Skeletal muscle tissue (tissue), 4 donors: ENCODE measurements around the gene SULT1A2. TPM values are rescaled to one million over a fixed set of nuclear protein-coding genes. Genes with fewer than 3 reads are reported as not detected.
"Not testable (repeated sequence)": the region's sequence is repeated elsewhere in the genome, so short reads cannot be mapped to it uniquely, and the experiment has no call there.

ENCODE experiments used
- H3K27ac ChIP-seq: one replicate; pipeline ENCODE4 v1.7.0; 2013; ENCODE audit warnings: mild to moderate bottlenecking, low read depth, low read length, inconsistent platforms
- H3K27me3 ChIP-seq, 3 donors: one replicate each; pipeline ENCODE4 v1.7.0; 2013; ENCODE audit warnings: low read length in 3 of 3; ENCODE audit not compliant: control insufficient read depth in 3 of 3, insufficient read depth in 3 of 3
- H3K36me3 ChIP-seq, 3 donors: one replicate each; pipeline ENCODE4 v1.7.0; 2013; ENCODE audit warnings: low read length in 3 of 3; ENCODE audit not compliant: control insufficient read depth in 3 of 3, insufficient read depth in 3 of 3
- H3K4me1 ChIP-seq, 3 donors: one replicate each; pipeline ENCODE4 v1.7.0; 2013; ENCODE audit warnings: low read length in 3 of 3, mild to moderate bottlenecking in 3 of 3; ENCODE audit not compliant: control insufficient read depth in 3 of 3, insufficient read depth in 3 of 3
- H3K4me3 ChIP-seq, 3 donors: one replicate each; pipeline ENCODE4 v1.7.0; 2013; ENCODE audit warnings: low read length in 3 of 3
- H3K9ac ChIP-seq, 3 donors: one replicate each; pipeline ENCODE4 v1.7.0; 2013; ENCODE audit warnings: low read length in 3 of 3, mild to moderate bottlenecking in 3 of 3, moderate library complexity in 2 of 3, low read depth in 1 of 3
- H3K9me3 ChIP-seq, 3 donors: one replicate each; pipeline ENCODE4 v1.7.0; 2013; ENCODE audit warnings: low read length in 3 of 3; ENCODE audit not compliant: control insufficient read depth in 3 of 3
- total RNA-seq: library from RNA; depleted of rRNA; stranded (reverse); fragments of >200 nt; gene quantifications from one replicate; pipeline ENCODE4 v1.2.3, GENCODE V29; 2014
- donor health status: Osteomylitis.

The SULT1A2 gene
- total RNA-seq, result 0.52 TPM

- Histone ChIP-seq H3K9ac (peak within 1 kb of the TSS in 1 of 3 donors; percentile 45), H3K4me3 (peak within 1 kb of the TSS in 1 of 3 donors; percentile 35), H3K4me1 (peaks cover 0 to 12% (median 11%) of the 10 kb centered on the region in 3 donors), H3K27me3 (peaks cover 0 to 4% (median 0%) of the 10 kb centered on the region in 3 donors), H3K27ac (no peak within 1 kb of the TSS), H3K9me3 (no peaks in the 10 kb centered on the region), H3K36me3 (peaks cover 0 to 4% (median 0%) of the 10 kb centered on the region in 3 donors)
Observed at GRCh38 chr16:28596840-28597691, at the start of gene SULT1A2. SULT1A2 (minus strand) TSS chr16:28597050; CDS start chr16:28595930, 1,120 bp downstream.

- H3K4me3 ChIP-seq, H3K9ac ChIP-seq, H3K27ac ChIP-seq, H3K36me3 ChIP-seq, H3K27me3 ChIP-seq, H3K9me3 ChIP-seq, H3K4me1 ChIP-seq: not testable (repeated sequence)
Observed at GRCh38 chr16:28639959-28640358, 43.1 kb upstream of the SULT1A2 start.

GRCh38 chr16:28638359-28638758 is 41.5 kb upstream of the SULT1A2 start:
- H3K9me3 ChIP-seq, H3K9ac ChIP-seq, H3K4me3 ChIP-seq, H3K27me3 ChIP-seq, H3K36me3 ChIP-seq, H3K27ac ChIP-seq, H3K4me1 ChIP-seq: not testable (repeated sequence)

GRCh38 chr16:28637765-28638164 is 40.9 kb upstream of the SULT1A2 start, which contains the start of gene NPIPB8:
NPIPB8 (plus strand) TSS chr16:28638065; CDS start chr16:28638361, 296 bp downstream.
- H3K4me3 ChIP-seq, H3K36me3 ChIP-seq, H3K27me3 ChIP-seq, H3K9me3 ChIP-seq, H3K4me1 ChIP-seq, H3K9ac ChIP-seq, H3K27ac ChIP-seq: not testable (repeated sequence)

GRCh38 chr16:28636093-28636823 is 39.4 kb upstream of the SULT1A2 start:
- H3K4me1 ChIP-seq, H3K9ac ChIP-seq: not testable (repeated sequence)

GRCh38 chr16:28630905-28631304 is 34.1 kb upstream of the SULT1A2 start:
- H3K4me1 ChIP-seq, H3K27ac ChIP-seq, H3K4me3 ChIP-seq, H3K36me3 ChIP-seq, H3K9me3 ChIP-seq, H3K27me3 ChIP-seq, H3K9ac ChIP-seq: not testable (repeated sequence)

More at GRCh38 chr16:28636093-28636823, 39.4 kb upstream of the SULT1A2 start:
- H3K4me3 ChIP-seq, H3K27me3 ChIP-seq, H3K27ac ChIP-seq, H3K36me3 ChIP-seq, H3K9me3 ChIP-seq: not testable (repeated sequence)

GRCh38 chr16:28623172-28623711 is 26.4 kb upstream of the SULT1A2 start:
- H3K4me1 ChIP-seq, result peaks cover 0 to 6% (median 2%) of the 10 kb centered on the region in 3 donors
- peak overlapping the region in 1 of 3 donors; percentile 79 for H3K9ac ChIP-seq
- H3K4me3 ChIP-seq, result peak overlapping the region; percentile 46 to 72 (median 69)
- no peaks in the 10 kb centered on the region for H3K9me3 ChIP-seq
- H3K27me3 ChIP-seq, result no peaks in the 10 kb centered on the region
- H3K27ac ChIP-seq, result no peak overlapping the region
- no peaks in the 10 kb centered on the region for H3K36me3 ChIP-seq

GRCh38 chr16:28622532-28623171 is 25.8 kb upstream of the SULT1A2 start:
- not testable (repeated sequence) for H3K36me3 ChIP-seq, H3K4me1 ChIP-seq, H3K27ac ChIP-seq, H3K9me3 ChIP-seq, H3K27me3 ChIP-seq
- peak overlapping the region in 1 of 3 donors; percentile 79 for H3K9ac ChIP-seq
- H3K4me3 ChIP-seq, result peak overlapping the region in 2 of 3 donors; percentile 69 to 72

- no peaks in the 10 kb centered on the region for H3K36me3 ChIP-seq
- no peaks in the 10 kb centered on the region for H3K27me3 ChIP-seq
- H3K9ac ChIP-seq, result no peak overlapping the region
- H3K4me1 ChIP-seq, result peaks cover 0 to 6% (median 2%) of the 10 kb centered on the region in 3 donors
- H3K4me3 ChIP-seq, result no peak overlapping the region
- no peak overlapping the region for H3K27ac ChIP-seq
- H3K9me3 ChIP-seq, result no peaks in the 10 kb centered on the region
Observed at GRCh38 chr16:28621481-28622155, 24.8 kb upstream of the SULT1A2 start.
